Measurements from ENCODE around the gene SYNC. TPM values are rescaled to one million over a fixed set of nuclear protein-coding genes. Genes with fewer than 3 reads are reported as not detected.

Gene SYNC
- total and polyA plus RNA-seq, 2 donors (not counting 3 experiments of a cell fraction or from before 2014, with no cell fraction given): 3.5 to 9.4 TPM

DNA sequence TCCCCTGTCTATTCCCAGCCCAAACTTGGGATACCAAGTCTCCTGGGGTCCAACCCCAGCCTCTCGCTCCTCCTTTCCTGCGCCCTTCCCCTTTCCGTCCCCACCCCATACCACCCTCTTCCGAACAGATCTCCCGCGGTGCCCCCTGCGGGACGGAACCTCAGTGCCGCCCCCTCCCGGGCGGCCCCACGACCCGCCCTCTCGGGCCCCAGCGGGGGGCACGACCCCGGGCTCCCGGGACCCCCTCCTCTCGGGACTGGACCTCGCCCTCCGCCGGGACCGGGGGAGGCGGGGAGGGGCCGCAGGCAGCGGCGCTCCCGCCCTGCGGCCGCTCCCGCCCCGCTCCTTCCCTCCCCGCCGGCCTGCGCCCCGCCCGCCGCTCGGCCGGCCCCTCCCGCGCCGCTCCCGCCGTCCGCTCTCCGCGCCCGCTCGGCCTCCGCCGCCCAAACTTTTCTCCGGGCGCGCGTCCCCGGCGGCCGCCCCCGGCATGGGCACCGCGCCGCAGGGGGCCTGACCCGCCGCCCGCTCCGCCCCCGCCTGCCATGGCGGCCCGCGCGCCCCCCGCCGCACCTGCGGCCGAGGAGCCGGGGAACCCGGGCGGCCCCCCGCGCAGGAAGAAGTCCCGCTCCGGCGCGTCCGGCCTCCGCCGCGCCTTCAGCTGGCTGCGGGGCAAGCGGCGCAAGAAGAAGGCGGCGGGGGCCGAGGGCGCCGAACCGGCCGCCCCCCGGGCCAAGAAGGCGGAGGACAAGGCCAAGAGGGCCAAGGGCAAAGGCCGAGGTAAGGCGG, 39.0 kb upstream of the SYNC start:
- Histone ChIP-seq H3K27ac (ENCODE audit: insufficient read depth, low read depth, low read length) (no peak overlapping the region), H2AFZ (ENCODE audit: low read depth, low read length) (peak overlapping the region; percentile 84), H3K4me2 (ENCODE audit: insufficient read depth, low read length) (peak overlapping the region; percentile 45), H3K36me3 (ENCODE audit: control insufficient read depth in 2 of 2, extremely low read depth in 1 of 2, insufficient read depth in 2 of 2, low read length in 2 of 2) (no peaks in the 10 kb centered on the region), H3K9me1 (replicated peaks; ENCODE audit: control insufficient read depth, extremely low read depth, insufficient read depth, low read length) (no peaks in the 10 kb centered on the region), H3K27me3 (ENCODE audit: control insufficient read depth in 2 of 2, insufficient read depth in 2 of 2, low read length in 2 of 2) (no peaks in the 10 kb centered on the region), H3K9ac (replicated peaks; ENCODE audit: extremely low read depth, insufficient read depth, low read length) (peak overlapping the region; percentile 43), H3K79me2 (ENCODE audit: control insufficient read depth, insufficient read depth, low read length) (no peaks in the 10 kb centered on the region), H3K4me3 (replicated peaks in 1 of 3; ENCODE audit: insufficient read depth in 1 of 3, low read depth in 1 of 3, low read length in 3 of 3) (peak overlapping the region; percentile 63 to 78 (median 64)), H3K4me1 (ENCODE audit: control insufficient read depth, extremely low read depth, insufficient read depth, low read length) (peaks cover 16% of the 10 kb centered on the region), H3K9me3 (replicated peaks; ENCODE audit: control insufficient read depth, insufficient read depth, low read length) (no peaks in the 10 kb centered on the region), H4K20me1 (replicated peaks; ENCODE audit: control insufficient read depth, extremely low read depth, insufficient read depth, low read length) (no peaks in the 10 kb centered on the region)
- TF ChIP-seq GATA2 (IDR thresholded peaks at IDR 0.05; ENCODE audit: insufficient read depth, insufficient read length, low read depth, low read length) (no peak), EZH2 (IDR thresholded peaks at IDR 0.05; ENCODE audit: borderline replicate concordance, low read depth, low read length, severe bottlenecking) (peak; percentile 31)
- TF ChIP-seq, protein P1, sequence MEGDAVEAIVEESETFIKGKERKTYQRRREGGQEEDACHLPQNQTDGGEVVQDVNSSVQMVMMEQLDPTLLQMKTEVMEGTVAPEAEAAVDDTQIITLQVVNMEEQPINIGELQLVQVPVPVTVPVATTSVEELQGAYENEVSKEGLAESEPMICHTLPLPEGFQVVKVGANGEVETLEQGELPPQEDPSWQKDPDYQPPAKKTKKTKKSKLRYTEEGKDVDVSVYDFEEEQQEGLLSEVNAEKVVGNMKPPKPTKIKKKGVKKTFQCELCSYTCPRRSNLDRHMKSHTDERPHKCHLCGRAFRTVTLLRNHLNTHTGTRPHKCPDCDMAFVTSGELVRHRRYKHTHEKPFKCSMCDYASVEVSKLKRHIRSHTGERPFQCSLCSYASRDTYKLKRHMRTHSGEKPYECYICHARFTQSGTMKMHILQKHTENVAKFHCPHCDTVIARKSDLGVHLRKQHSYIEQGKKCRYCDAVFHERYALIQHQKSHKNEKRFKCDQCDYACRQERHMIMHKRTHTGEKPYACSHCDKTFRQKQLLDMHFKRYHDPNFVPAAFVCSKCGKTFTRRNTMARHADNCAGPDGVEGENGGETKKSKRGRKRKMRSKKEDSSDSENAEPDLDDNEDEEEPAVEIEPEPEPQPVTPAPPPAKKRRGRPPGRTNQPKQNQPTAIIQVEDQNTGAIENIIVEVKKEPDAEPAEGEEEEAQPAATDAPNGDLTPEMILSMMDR (IDR thresholded peaks at IDR 0.05; ENCODE audit: extremely low read depth in 1 of 2, insufficient read depth in 1 of 2, low read depth in 1 of 2, low read length in 2 of 2): peak; percentile 46 to 56
- intact Hi-C loops (cut with micrococcal nuclease) (loop anchor here (1.0 to 2.0 kb wide), 3 partner anchors 17 to 33 kb away; no protein-coding TSS in a partner anchor), dilution Hi-C loops (cut with MboI; ENCODE audit: extremely low pct_ligation_motif_present, low sequenced_read_pairs) (no loop called here)
- FAIRE-seq: no peak
- no TSS peak for BruUV-seq (replicated peaks)
- ChIA-PET CTCF (interaction anchor here (1.1 to 2.1 kb wide), 4 partner anchors 27 to 34 kb away, joined by 4 to 22 read pairs (median 10); no protein-coding TSS in a partner anchor), POLR2A (no interaction called here)
- DNase-seq (ENCODE audit: low read depth, low spot score): no peak

DNA sequence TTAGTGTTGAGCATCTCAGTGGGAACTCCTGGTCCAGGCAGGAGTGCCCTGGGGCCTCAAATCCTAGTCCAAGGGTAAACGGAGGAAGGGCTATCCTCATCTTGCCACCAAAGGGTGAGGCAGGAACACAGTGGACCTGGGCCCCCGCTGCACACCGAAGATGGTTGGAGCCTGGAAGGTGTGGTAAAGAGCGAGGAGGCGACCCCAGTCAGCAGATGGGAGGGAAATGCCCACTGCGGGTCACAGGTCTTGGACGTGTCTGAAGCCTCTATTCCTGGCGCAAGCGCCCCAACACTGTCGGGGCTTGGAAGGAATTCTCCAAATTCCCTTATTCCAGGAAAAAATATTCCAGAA, 38.5 kb upstream of the SYNC start:
- no peaks in the 10 kb centered on the region for H3K36me3 ChIP-seq (ENCODE audit: control insufficient read depth in 2 of 2, extremely low read depth in 1 of 2, insufficient read depth in 2 of 2, low read length in 2 of 2)
- TF ChIP-seq GATA2 (IDR thresholded peaks at IDR 0.05; ENCODE audit: insufficient read depth, insufficient read length, low read depth, low read length) (no peak), FOS (IDR thresholded peaks at IDR 0.05; ENCODE audit: borderline replicate concordance, insufficient read depth, low read length) (no peak), POLR2A (IDR thresholded peaks at IDR 0.05; ENCODE audit: low read depth, low read length) (no peak), MYC (IDR thresholded peaks at IDR 0.05; ENCODE audit: low read depth, low read length) (no peak), EZH2 (IDR thresholded peaks at IDR 0.05; ENCODE audit: borderline replicate concordance, low read depth, low read length, severe bottlenecking) (no peak), JUN (IDR thresholded peaks at IDR 0.05; ENCODE audit: borderline replicate concordance, insufficient read depth, insufficient read length, low read depth) (no peak), POLR2AphosphoS5 (IDR thresholded peaks at IDR 0.05; ENCODE audit: insufficient read depth, low read depth, low read length) (no peak)
- TF ChIP-seq, protein P2, sequence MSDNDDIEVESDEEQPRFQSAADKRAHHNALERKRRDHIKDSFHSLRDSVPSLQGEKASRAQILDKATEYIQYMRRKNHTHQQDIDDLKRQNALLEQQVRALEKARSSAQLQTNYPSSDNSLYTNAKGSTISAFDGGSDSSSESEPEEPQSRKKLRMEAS (IDR thresholded peaks at IDR 0.05; ENCODE audit: insufficient read depth, insufficient read length): no peak
- TF ChIP-seq, protein P1 (IDR thresholded peaks at IDR 0.05; ENCODE audit: extremely low read depth in 1 of 2, insufficient read depth in 1 of 2, low read depth in 1 of 2, low read length in 2 of 2): no peak
- H3K27ac ChIP-seq (ENCODE audit: insufficient read depth, low read depth, low read length): no peak overlapping the region
- H4K20me1 ChIP-seq (replicated peaks; ENCODE audit: control insufficient read depth, extremely low read depth, insufficient read depth, low read length): no peaks in the 10 kb centered on the region
- DNase-seq (ENCODE audit: low read depth, low spot score) (no peak), FAIRE-seq (no peak)
- no TSS peak for BruUV-seq (replicated peaks)
- no peaks in the 10 kb centered on the region for H3K27me3 ChIP-seq (ENCODE audit: control insufficient read depth in 2 of 2, insufficient read depth in 2 of 2, low read length in 2 of 2)
- H3K9me3 ChIP-seq (replicated peaks; ENCODE audit: control insufficient read depth, insufficient read depth, low read length): no peaks in the 10 kb centered on the region
- H3K9ac ChIP-seq (replicated peaks; ENCODE audit: extremely low read depth, insufficient read depth, low read length): peak overlapping the region; percentile 43
- H3K4me3 ChIP-seq (replicated peaks in 1 of 3; ENCODE audit: insufficient read depth in 1 of 3, low read depth in 1 of 3, low read length in 3 of 3): peak overlapping the region; percentile 63 to 78 (median 64)
- intact Hi-C loops (cut with micrococcal nuclease): loop anchor here (1.0 kb wide), 1 partner anchor 29 kb away; no protein-coding TSS in a partner anchor
- H3K4me1 ChIP-seq (ENCODE audit: control insufficient read depth, extremely low read depth, insufficient read depth, low read length): peaks cover 16% of the 10 kb centered on the region
- no peaks in the 10 kb centered on the region for H3K79me2 ChIP-seq (ENCODE audit: control insufficient read depth, insufficient read depth, low read length)
- CTCF ChIA-PET: interaction anchor here (1.5 kb wide), 1 partner anchor 28 kb away, joined by 9 read pairs; no protein-coding TSS in a partner anchor
- H3K9me1 ChIP-seq (replicated peaks; ENCODE audit: control insufficient read depth, extremely low read depth, insufficient read depth, low read length): no peaks in the 10 kb centered on the region
- POLR2A ChIA-PET: no interaction called here
- H3K4me2 ChIP-seq (ENCODE audit: insufficient read depth, low read length): peak overlapping the region; percentile 32
- dilution Hi-C loops (cut with MboI; ENCODE audit: extremely low pct_ligation_motif_present, low sequenced_read_pairs): no loop called here
- H2AFZ ChIP-seq (ENCODE audit: low read depth, low read length): peak overlapping the region; percentile 84
